NT2/D1 (cell line): Measurements from ENCODE around the gene SNCAIP.

Experiments used
- SUZ12 ChIP-seq: IDR thresholded peaks from 2 replicates; pipeline ENCODE4 v1.6.1; 2011; ENCODE audit not compliant: insufficient read length, insufficient read depth; ENCODE audit errors: extremely low read depth
- YY1 ChIP-seq: IDR thresholded peaks from 2 replicates; pipeline ENCODE4 v1.6.1; 2011; ENCODE audit not compliant: insufficient read length, insufficient read depth
- ZNF274 ChIP-seq: IDR thresholded peaks from 2 replicates; pipeline ENCODE4 v1.6.1; 2011; ENCODE audit warnings: mild to moderate bottlenecking, low read depth, low read length

GRCh38 chr5:122287101-122287500 is 24.9 kb upstream of the SNCAIP start:
- TF ChIP-seq ZNF274 (no peak), YY1 (no peak), SUZ12 (no peak)
